ENCODE data around the gene LMAN2.

GRCh38 chr5:177364159-177364962 is 12.9 kb upstream of the LMAN2 start:
- TF ChIP-seq BCL3 (IDR thresholded peaks at IDR 0.05) (no peak), RFX5 (IDR thresholded peaks at IDR 0.05) (no peak), USF2 (IDR thresholded peaks at IDR 0.05) (no peak), MAX (IDR thresholded peaks at IDR 0.05) (no peak), POLR2A (IDR thresholded peaks at IDR 0.05; ENCODE audit: low read length) (no peak), RAD21 (conservative IDR thresholded peaks at IDR 0.05 in 1 of 2, IDR thresholded peaks at IDR 0.05 in 1 of 2) (no peak), MAZ (IDR thresholded peaks at IDR 0.05; ENCODE audit: borderline replicate concordance, low read depth, low read length) (no peak), CEBPB (IDR thresholded peaks at IDR 0.05) (no peak), EP300 (IDR thresholded peaks at IDR 0.05) (no peak), TFCP2L1 (CRISPR knock-in tag; IDR thresholded peaks at IDR 0.05) (no peak), JUN (IDR thresholded peaks at IDR 0.05) (no peak), REST (IDR thresholded peaks at IDR 0.05) (no peak), KDM1A (IDR thresholded peaks at IDR 0.05; ENCODE audit: low read depth) (no peak)
- TF ChIP-seq, protein P1, sequence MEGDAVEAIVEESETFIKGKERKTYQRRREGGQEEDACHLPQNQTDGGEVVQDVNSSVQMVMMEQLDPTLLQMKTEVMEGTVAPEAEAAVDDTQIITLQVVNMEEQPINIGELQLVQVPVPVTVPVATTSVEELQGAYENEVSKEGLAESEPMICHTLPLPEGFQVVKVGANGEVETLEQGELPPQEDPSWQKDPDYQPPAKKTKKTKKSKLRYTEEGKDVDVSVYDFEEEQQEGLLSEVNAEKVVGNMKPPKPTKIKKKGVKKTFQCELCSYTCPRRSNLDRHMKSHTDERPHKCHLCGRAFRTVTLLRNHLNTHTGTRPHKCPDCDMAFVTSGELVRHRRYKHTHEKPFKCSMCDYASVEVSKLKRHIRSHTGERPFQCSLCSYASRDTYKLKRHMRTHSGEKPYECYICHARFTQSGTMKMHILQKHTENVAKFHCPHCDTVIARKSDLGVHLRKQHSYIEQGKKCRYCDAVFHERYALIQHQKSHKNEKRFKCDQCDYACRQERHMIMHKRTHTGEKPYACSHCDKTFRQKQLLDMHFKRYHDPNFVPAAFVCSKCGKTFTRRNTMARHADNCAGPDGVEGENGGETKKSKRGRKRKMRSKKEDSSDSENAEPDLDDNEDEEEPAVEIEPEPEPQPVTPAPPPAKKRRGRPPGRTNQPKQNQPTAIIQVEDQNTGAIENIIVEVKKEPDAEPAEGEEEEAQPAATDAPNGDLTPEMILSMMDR (IDR thresholded peaks at IDR 0.05) = no peak
